Bronchial epithelial cell (primary cell): Measurements from ENCODE around the gene MAST4. TPM values are rescaled to one million over a fixed set of nuclear protein-coding genes. Genes with fewer than 3 reads are reported as not detected.

Experiments
- DNase-seq: peaks from one replicate; pipeline ENCODE4 v3.0.0-alpha.2; 2010; ENCODE audit warnings: low read depth
- FAIRE-seq: peaks from 2 replicates; lab custom pipeline; 2011; peaks lifted over from hg19 to GRCh38; lab: Jason Lieb, UNC
- H3K27me3 ChIP-seq: 2 replicates; pipeline ENCODE4 v1.5.1; 2011; ENCODE audit warnings: low read length; ENCODE audit not compliant: control insufficient read depth, insufficient read depth
- H3K36me3 ChIP-seq: 2 replicates; pipeline ENCODE4 v1.5.1; 2011; ENCODE audit warnings: low read length; ENCODE audit not compliant: control insufficient read depth, insufficient read depth
- H3K4me3 ChIP-seq: 2 replicates; pipeline ENCODE4 v1.5.1; 2011; ENCODE audit warnings: mild to moderate bottlenecking, low read depth, low read length, control low read depth
- total RNA-seq: library from RNA; depleted of rRNA; stranded (reverse); fragments of >200 nt; gene quantifications from 2 replicates; pipeline ENCODE4 v1.2.1, GENCODE V29; 2014
- TF ChIP-seq, protein P1 (sequence below): IDR thresholded peaks from 2 replicates; pipeline ENCODE4 v1.5.1; 2011; ENCODE audit warnings: mild to moderate bottlenecking, moderate library complexity, low read length, control low read depth, inconsistent platforms; ENCODE audit not compliant: insufficient read depth, severe bottlenecking

MAST4 gene
- total RNA-seq, 1 donor from 2014 or later, result 10.3 TPM

DNA sequence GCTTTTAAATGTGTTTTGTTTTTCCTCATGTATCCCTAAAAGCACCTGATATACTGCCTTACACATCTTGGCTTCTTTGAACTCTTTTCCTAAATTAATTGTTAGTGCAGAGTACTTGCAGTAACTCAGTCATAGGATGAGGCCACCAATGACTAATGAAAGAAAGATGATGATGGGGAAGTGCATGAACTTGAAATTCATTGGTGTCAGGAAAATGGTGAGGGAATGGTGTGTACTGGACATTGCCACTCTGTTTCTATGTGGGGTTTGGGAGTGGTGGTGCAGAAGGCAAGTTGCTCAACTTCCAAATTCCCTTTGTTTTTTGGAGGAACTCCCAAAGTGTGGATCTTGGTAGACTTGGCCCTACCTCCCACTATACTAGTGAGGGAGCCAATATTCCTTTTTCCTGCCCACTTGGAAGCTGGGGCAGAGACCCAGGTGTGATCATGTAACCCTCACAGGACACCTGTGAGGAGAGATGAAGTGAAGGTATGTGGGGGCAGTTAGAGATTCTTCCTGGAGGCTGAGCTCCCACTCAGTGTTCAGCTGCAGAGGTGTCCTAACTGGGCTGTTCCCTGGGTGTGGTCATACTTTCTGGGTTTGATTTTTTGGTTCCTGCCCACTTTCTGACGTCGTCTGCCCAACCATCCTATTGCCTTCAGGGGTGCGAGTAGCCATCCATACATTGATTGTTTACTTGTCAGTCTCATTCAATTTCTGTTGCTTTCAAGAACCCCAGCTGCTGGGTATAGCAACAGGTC is 298.5 kb downstream of the MAST4 start:
- DNase-seq (peak; percentile 86), FAIRE-seq (no peak)
- no peaks in the 10 kb centered on the region for H3K36me3 ChIP-seq

DNA sequence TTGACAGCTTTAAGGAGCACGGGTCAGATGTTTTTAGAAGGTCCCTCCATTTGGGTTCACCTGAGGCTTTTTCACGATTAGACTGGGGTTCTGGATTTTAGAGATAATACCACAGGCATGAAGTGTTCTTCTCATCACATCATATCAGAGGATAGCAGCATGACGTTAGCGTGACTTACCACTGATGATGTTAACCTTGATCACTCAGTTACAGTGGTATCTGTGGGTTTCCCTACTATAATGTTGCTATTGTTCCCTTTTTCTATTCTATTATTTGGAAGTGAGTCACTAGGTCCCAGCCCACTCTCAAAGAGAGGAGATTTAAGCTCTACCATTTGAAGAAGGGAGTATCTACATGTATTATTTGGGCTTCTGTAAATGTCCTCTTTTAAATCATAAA is 300.0 kb downstream of the MAST4 start:
- DNase-seq (peak; percentile 88), FAIRE-seq (no peak)
- Histone ChIP-seq H3K4me3 (no peak overlapping the region), H3K27me3 (no peaks in the 10 kb centered on the region), H3K36me3 (no peaks in the 10 kb centered on the region)
- TF ChIP-seq, protein P1, sequence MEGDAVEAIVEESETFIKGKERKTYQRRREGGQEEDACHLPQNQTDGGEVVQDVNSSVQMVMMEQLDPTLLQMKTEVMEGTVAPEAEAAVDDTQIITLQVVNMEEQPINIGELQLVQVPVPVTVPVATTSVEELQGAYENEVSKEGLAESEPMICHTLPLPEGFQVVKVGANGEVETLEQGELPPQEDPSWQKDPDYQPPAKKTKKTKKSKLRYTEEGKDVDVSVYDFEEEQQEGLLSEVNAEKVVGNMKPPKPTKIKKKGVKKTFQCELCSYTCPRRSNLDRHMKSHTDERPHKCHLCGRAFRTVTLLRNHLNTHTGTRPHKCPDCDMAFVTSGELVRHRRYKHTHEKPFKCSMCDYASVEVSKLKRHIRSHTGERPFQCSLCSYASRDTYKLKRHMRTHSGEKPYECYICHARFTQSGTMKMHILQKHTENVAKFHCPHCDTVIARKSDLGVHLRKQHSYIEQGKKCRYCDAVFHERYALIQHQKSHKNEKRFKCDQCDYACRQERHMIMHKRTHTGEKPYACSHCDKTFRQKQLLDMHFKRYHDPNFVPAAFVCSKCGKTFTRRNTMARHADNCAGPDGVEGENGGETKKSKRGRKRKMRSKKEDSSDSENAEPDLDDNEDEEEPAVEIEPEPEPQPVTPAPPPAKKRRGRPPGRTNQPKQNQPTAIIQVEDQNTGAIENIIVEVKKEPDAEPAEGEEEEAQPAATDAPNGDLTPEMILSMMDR, result no peak

More for the DNA sequence above, 298.5 kb downstream of the MAST4 start:
- H3K4me3 ChIP-seq, result no peak overlapping the region
- H3K27me3 ChIP-seq, result no peaks in the 10 kb centered on the region
- TF ChIP-seq, protein P1, result no peak

DNA sequence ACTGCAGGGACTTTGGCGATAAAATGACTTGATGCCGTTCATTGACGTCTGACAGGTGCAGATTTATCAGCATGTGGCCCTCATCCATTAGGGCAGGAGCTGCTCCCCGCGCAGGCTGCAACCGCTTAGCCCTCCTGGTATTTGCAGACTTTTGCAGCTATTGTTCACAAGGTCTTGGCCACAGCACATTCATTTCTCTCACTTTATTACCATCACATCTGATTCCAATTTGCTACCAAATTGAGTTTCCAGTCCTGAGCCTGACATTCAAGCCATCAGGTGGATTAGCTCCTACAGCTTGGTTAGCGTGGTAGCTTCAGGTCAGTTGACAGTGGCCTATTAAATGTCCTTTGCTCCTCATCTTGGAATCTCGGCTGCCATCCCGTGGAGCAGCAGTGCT is 301.2 kb downstream of the MAST4 start:
- H3K4me3 ChIP-seq, result no peak overlapping the region
- no peaks in the 10 kb centered on the region for H3K36me3 ChIP-seq
- H3K27me3 ChIP-seq, result no peaks in the 10 kb centered on the region
- DNase-seq (no peak), FAIRE-seq (no peak)
- TF ChIP-seq, protein P1, result no peak

DNA sequence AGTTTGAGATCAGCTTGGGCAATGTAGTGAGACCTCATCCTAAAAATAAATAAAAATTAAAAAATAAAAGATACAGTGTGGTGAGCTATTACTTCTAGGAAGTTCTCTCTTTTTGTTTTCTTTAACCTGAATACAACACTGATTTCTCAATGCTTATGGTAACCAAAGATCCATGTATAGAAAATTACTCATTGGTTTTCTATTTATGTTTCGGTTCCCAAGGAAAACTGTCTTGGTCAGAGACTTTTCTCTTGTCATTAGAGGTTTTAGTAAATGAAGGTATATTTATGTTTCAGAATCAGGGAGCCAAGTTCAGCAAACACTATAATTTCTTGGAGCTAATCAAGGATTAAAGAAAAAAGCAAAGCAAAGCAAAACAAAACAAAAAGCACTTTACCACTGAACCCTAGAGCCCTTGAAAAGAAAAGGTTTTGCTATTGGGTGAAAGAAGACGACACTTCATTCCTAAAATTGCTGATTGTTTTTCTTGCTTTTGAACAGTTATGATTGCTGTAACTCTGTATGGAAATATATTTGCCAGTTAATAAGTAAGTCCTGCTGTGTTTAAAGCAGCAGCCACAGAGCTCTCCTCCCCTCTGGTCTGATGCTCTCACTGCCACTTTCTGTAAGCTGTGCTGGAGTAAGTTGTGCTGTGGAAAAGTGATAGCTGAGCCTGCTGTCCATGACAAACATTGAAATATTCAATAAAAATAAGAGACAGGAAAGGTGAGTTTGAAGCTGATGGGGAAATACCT is 302.2 kb downstream of the MAST4 start:
- H3K4me3 ChIP-seq, result no peak overlapping the region
- H3K27me3 ChIP-seq, result no peaks in the 10 kb centered on the region
- TF ChIP-seq, protein P1, result no peak
- DNase-seq (peak; percentile 59), FAIRE-seq (no peak)
- H3K36me3 ChIP-seq, result no peaks in the 10 kb centered on the region

DNA sequence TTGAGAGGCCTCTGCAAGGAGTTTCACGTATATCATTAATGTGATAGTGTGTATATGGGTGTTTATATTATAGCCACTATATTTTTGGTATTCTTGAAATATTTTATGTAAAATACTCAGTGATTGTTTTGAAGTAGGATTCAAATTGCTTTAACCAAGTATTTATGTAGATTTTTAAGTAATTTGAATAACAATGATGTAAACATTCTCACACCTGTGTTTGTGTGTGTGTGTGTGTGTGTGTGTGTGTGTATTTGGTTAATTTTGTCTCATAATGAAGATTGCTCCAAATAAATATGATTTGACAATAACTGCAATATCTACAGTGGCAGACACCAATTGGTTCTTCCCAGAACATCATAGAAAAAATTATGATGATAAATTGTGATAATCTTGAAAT is 307.0 kb downstream of the MAST4 start:
- Histone ChIP-seq H3K27me3 (no peaks in the 10 kb centered on the region), H3K4me3 (no peak overlapping the region), H3K36me3 (no peaks in the 10 kb centered on the region)
- DNase-seq (no peak), FAIRE-seq (no peak)
- TF ChIP-seq, protein P1, result no peak
